ENCODE data around the gene FAM171A1.
"Not testable (repeated sequence)": the region's sequence is repeated elsewhere in the genome, so short reads cannot be mapped to it uniquely, and the experiment has no call there.

Gene FAM171A1

DNA sequence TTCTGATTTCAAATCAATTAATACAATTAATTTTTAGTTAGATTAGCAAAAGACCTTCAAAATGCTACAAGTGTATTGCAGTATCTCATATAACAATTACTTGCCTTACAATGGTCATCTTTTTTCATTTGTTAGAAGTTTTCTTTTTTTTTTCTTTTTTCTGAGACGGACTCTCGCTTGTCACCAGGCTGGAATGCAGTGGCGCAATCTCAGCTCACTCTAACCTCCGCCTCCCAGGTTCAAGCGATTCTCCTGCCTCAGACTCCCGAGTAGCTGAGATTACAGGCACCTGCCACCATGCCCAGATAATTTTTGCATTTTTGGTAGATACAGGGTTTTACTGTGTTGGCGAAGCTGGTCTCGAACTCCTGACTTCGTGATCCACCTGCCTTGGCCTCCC lies 95.0 kb downstream of the FAM171A1 start:
- not testable (repeated sequence) for DNase-seq

DNA sequence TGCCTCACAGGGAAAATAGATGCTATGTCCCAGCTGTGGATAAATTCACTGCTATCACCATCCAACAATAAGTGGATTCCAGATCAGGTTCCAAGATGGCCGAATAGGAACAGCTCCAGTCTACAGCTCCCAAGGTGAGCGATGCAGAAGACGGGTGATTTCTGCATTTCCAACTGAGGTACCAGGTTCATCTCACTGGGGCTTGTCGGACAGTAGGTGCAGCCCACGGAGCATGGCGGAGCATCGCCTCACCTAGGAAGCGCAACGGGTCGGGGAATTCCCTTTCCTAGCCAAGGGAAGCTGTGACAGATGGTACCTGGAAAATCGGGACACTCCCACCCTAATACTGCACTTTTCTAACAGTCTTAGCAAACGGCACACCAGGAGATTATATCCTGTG lies 101.3 kb downstream of the FAM171A1 start:
- DNase-seq, result not testable (repeated sequence)

DNA sequence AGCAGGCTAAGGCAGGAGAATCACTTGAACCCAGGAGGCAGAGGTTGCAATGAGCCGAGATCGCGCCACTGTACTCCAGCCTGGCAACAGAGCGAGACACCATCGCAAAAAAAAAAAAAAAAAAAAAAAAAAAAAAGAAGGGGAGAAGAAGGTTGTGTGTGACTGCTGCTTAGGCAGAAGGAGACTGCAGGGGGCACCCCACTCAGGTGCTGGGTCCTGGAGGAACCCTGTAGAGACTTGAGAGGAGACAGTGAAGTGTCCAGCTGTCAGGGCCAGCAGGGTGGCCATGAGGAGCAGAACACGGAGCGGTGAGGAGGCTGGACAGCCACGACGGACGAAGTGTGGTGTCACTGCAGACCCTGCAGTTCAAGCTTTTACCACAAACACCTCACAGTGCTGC lies 103.6 kb downstream of the FAM171A1 start:
- DNase-seq, result no peak

DNA sequence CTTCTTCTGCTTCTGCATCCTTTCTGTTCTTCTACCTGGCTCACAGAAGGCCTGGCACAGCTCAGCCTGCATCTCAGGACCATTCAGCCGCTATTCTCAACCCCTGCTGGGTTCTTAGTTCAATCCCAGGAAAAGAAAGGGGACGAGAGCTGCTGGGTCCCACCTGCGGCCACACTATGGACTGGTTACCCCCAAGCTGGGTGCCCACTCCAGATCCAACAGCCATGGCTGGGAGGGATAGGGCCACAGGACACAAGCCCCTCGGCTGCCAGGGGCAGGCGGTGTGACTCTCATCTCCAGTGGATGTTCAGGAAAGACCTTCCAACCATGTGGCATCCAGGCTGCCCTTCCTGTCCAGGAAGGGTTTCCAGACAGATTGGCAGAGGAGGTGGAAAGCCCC lies 105.0 kb downstream of the FAM171A1 start:
- DNase-seq, result peak; percentile 36

DNA sequence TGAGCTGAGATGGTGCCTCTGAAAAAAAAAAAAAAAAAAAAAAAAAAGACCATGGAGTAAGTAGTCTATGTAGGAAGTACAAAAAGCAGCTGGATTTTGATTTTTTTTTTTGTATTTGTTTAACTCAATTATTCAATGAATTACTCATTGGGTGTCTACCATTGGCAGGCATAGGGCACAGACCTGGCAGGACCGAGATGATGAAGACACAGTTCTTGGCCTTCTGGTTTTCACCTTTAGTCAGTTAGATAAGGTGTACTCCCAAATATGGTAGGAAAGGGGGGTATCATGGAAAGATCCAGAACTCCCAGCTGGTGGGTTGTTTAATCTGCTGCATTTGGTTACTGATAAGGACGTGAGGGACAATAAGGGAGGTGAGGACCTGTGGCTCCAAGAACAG lies 105.5 kb downstream of the FAM171A1 start:
- DNase-seq, result peak; percentile 5

DNA sequence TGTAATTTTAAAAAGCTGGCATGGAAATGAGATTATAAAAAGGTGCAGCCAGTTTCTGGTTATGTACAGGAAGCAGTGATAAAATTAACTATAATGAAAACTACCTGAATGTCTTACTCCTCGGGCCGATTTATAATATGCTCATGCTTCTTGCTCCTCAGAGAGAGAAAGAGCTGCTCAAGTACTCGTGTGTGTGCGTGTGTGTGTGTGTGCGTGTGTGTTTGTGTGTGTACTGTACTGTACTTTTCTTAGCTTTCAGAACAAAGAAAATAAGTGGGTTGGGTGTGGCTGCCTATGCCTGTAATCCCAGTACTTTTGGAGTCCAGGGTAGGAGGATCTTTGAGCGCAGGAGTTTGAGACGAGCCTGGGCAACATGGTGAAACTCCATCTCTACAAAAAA lies 106.0 kb downstream of the FAM171A1 start:
- peak; percentile 46 for DNase-seq

DNA sequence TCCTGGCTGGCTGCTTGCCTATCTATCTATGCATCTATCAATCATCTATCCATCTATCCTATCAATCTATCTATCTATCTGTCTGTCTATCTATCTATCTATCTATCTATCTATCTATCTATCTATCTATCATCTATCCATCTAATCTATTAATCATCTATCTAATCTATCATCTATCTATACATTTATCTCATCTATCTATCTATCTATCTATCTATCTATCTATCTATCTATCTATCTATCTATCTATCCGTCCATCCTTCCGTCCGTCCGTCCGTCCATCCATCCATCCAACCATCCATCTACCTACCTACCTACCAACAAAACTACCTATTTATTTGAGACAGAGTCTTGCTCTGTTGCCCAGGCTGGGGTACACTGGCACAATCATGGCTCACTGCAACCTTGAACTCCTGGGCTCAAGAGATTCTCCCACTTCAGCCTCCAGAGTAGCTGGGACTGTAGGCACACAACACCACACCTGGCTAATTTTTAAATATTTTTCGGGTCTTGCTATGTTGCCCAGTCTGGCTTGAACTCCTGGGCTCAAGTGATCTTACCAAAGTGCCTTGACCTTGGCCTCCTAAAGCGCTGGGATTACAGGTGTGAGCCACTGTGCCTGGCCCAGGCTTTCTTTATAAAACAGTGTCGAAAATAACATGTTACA lies 107.3 kb downstream of the FAM171A1 start:
- no peak for DNase-seq

DNA sequence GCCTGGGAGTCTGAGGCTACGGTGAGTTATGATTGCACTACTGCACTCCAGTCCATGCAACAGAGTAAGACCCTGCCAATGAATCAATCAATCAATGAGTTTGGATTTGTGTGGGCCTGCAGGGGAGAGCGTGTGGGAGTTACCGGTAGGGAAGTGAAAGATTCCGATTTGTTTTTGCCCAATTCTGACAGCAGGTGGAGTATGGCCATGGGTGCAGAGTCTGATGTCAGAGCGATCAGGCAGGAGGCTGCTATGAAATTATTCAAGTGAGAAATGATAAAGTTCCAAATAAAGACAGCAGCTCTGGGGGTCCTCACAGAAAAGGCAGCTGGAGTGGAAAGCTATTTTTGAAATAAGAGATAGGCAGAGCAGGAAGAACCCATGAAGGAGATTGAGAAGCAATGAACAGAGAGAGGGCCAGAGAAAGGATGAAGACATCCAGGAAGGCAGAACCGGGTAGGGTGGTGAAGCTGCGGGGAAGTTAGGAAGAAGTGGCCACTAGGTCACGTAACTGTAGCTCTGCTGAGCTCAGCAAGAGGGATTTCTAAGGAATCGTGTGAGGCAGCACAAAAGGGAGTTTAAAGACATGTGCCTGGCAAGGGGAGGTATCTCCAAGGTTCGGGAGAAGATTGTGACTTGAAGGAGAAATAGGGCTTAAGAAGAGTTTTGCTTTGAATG lies 108.9 kb downstream of the FAM171A1 start:
- no peak for DNase-seq

DNA sequence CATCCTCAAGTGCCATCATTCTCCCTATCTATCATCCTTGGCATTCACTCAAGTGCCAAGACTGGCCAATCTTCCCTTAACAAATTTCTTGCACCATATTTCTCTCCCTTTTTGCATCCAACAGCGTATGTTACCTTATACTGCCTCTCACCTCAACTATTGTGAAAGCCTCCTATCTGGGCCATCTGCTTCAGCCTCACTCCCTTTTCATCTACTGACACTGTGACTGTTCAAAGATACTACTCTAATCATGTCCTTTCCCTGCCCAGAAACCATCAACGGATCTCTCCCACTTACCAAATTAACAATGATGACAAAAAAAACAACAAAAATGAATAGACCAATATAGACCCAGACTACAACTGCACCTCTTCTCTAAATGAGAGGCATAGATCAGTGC lies 112.0 kb downstream of the FAM171A1 start:
- DNase-seq, result no peak

DNA sequence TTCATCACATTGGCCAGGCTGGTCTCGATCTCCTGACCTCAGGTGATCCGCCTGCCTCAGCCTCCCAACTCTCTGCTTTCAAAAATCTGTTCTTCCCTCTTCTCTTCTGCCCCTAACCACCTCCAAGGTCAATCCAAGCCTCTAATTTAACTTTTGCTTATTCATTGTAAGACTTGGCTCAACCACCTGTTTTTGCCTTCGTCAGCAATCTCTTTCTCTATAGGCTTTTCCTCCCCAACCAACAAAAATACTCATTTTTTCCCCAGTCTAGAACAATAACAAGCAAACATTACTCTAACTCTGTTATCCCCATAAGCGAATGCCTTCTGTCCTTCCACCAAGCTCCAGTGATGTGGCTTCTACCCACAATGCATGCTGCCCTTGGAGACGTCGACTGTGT lies 112.8 kb downstream of the FAM171A1 start:
- DNase-seq, result no peak

GRCh38 chr10:15255961-15256360 lies 115.1 kb downstream of the FAM171A1 start:
- DNase-seq, result no peak

GRCh38 chr10:15254808-15255648 lies 116.1 kb downstream of the FAM171A1 start:
- no peak for DNase-seq

- no peak for DNase-seq
Measured at GRCh38 chr10:15253951-15254807, 116.9 kb downstream of the FAM171A1 start.

- no peak for DNase-seq
Measured at GRCh38 chr10:15252396-15252795, 118.7 kb downstream of the FAM171A1 start.

DNA sequence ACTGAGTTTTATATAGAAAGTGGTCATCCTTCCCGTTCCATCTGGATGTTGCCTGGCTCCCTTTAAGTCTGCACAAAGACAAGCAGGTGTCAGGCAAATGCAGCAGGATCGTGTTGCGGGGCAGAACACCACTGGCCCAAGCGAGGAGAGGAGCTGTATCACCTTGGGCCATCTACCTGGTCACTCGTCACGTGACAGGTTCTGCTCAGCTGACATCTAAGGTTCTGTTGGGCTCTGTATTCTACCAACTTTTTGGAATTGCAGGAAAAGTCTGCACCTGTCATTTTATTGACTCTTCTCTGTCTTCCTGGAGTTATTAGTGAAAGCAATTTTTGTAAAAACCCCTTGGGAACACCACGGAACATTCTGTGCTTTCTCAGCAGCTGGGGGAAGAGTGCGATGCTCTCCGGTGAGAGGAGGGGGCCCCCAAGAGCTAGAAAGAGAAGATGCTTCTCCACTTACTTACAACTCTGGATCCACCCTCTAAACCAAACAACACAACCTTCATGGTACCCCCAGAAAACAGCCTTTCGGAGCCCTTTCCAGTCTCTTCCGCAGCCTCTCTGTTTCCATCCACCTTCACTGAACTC lies 119.2 kb downstream of the FAM171A1 start:
- DNase-seq, result no peak

- DNase-seq, result no peak
Measured at GRCh38 chr10:15245530-15245929, 125.6 kb downstream of the FAM171A1 start.

DNA sequence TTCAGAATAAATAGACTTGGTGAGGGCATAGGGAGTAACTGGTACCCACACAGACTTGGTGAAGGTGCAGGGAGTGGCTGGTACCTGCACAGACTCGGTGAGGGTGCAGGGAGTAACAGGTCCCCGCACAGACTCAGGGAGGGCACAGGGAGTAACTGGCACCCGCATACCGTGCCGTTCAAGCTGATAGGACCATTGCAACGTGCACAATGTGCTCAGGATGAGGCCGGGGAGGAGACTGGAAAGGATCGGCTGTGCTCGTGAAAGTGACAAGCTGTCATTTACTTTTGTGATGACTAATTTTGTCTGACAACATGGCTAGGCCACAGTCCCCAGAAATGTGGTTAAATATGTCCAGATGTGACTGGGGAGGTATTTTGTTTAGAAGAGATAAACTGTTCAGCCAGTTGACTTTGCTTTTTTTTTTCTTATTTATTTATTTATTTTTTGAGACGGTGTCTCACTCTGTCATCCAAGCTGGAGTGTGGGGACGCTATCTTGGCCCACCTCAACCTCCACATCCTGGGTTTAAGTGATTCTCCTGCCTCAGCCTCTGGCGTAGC lies 126.4 kb downstream of the FAM171A1 start:
- no peak for DNase-seq

GRCh38 chr10:15242261-15242840 lies 128.7 kb downstream of the FAM171A1 start:
- DNase-seq, result no peak

DNA sequence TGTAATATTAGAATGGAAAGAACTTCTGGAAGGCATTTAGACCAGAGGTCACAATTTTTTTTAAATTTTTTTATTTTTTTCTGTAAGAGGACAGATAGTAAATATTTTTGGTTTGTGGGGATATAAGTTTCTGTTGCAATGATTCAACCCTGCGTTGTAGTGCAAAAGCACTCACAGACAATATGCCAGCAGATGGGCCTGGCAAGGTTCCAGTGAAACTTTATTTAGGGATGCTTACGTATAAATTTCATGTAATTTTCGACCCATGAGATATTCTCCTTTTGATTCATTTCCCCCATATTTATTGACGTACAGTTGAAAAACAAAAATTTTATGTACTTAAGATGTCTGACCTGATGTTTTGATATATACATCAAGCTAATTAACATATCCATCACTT lies 129.8 kb downstream of the FAM171A1 start:
- DNase-seq, result no peak

- DNase-seq, result no peak
Measured at GRCh38 chr10:15238555-15239335, 132.3 kb downstream of the FAM171A1 start.

GRCh38 chr10:15237351-15237750 lies 133.7 kb downstream of the FAM171A1 start:
- DNase-seq, result peak; percentile 54

All from right forelimb (tissue), 1 donor.